ENCODE measurements around the gene BSCL2.
"Not testable (repeated sequence)": the region's sequence is repeated elsewhere in the genome, so short reads cannot be mapped to it uniquely, and the experiment has no call there.

Gene BSCL2

DNA sequence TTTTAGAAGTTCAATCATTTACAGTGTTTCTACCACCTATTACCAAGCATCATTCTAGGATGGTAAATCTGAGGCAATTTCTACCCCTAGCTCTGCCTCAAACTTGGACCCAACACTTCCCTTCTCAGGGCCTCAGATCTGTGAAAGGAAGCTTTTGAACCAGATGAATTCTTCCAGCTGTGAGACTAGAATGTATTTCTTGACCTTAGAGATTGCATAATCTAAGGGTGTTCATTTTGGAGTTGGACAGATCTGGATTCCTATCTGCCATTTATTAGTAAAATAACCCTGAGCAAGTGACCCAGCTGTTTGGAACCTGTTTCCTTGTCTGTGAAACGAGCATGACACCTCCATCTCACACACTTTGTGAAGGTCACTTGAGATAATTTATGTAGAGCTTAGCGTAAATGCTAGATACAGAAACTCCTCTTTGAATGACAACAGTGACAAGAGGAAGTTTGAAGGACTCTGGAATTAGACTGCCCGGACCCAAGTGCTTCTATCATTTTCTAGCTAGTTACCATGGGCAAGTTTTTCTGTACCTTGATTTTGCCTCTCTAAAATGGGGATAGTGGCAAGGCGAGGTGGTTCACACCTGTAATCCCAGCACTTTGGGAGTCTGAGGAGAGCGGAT, 50.3 kb downstream of the BSCL2 start:
- no peak for DNase-seq (ENCODE audit: low read depth)

DNA sequence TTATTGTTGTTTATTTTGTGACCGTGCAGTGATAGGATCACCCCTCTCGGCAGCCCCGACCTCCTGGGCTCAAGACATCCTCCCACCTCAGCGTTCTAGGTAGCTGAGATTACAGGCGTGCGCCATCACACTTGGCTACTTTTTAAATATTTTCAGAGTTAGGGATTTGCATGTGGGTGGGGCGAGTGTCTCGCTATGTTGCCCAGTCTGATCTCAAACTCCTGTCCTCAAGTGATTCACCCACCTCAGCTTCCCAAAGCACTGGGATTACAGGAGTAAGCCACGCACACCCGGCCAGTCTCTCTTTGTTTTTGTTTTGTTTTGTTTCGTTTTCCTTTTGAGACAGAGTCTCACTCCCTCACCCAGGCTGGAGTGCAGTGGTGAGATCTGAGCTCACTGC, 52.9 kb downstream of the BSCL2 start:
- no peak for DNase-seq (ENCODE audit: low read depth)

DNA sequence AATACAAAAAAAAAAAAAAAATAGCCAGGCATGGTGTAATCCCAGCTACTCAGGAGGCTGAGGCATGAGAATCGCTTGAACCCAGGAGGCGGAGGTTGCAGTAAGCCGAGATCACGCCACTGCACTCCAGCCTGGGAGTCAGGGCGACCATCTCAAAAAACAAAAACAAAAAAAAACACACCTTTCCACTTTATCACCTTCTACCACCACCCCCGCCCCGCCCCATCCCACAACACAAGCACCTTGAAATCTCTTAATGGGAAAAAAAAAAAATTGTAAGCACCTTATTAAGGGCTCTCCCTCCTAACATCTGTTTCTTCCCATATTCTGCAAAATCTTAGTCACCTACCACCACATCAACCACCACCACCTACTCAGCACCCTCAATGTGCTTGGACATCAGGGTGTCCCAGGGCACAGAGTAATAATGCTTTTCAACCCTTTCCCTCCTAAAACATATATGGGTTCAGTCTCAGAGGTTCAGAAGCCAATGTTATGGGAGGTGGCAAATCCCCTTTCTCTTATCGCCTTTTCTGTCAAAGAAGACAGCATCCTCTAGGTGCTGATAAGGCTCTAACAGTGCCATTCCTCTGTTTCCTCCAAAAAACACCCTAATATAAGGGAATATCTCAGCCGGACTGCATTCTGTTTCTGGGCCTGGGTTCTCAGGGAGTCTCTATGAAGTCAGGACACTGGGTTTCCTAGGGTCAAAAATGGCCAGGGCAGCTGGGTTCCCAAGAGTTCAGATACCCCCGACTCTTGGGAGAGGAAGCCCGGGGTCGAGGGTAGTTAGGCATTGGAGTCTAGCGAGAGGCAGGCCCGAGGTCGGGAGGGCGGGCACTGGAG, 54.8 kb downstream of the BSCL2 start:
- no peak for DNase-seq (ENCODE audit: low read depth)

- not testable (repeated sequence) for DNase-seq (ENCODE audit: low read depth)
Measured at GRCh38 chr11:62650283-62650682, 56.9 kb downstream of the BSCL2 start.

- no peak for DNase-seq (ENCODE audit: low read depth)
Measured at GRCh38 chr11:62649486-62649885, 57.7 kb downstream of the BSCL2 start.

- DNase-seq (ENCODE audit: low read depth), result no peak
Measured at GRCh38 chr11:62648967-62649364, 58.3 kb downstream of the BSCL2 start.

GRCh38 chr11:62648185-62648966, 58.8 kb downstream of the BSCL2 start:
- no peak for DNase-seq (ENCODE audit: low read depth)

- no peak for DNase-seq (ENCODE audit: low read depth)
Measured at GRCh38 chr11:62647609-62648005, 59.6 kb downstream of the BSCL2 start.

- no peak for DNase-seq (ENCODE audit: low read depth)
Measured at GRCh38 chr11:62646825-62647608, 60.2 kb downstream of the BSCL2 start.

GRCh38 chr11:62645946-62646824, 61.0 kb downstream of the BSCL2 start, which contains the start of gene GANAB:
GANAB (minus strand) TSS chr11:62646613; CDS start chr11:62646599, 14 bp downstream.
- DNase-seq (ENCODE audit: low read depth), result peak; percentile 100

GRCh38 chr11:62645671-62645945, 61.6 kb downstream of the BSCL2 start:
- no peak for DNase-seq (ENCODE audit: low read depth)

DNA sequence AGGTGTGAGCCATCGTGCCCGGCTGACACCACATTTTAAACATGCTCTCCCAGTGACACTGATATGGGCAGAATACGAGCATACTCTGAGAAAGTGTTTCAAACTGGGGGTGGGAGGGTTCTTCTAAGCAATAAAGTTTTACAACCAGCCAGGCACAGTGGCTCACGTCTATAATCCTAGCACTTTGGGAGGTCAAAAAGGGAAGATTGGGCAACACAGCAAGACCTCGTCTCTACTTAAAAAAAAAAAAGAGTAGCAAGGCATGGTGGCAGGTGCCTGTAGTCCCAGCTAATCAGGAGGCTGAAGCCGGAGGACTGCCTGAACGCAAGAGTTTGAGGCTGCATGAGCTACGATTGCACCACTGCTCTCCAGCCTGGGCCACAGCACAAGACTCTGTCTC, 63.0 kb downstream of the BSCL2 start:
- no peak for DNase-seq (ENCODE audit: low read depth)
